ENCODE results near the gene TRIM36. TPM values are rescaled to one million over a fixed set of nuclear protein-coding genes. Genes with fewer than 3 reads are reported as not detected.

The TRIM36 gene
- total and polyA plus RNA-seq, 10 of the 15 experiments (the other 5 are each of a cell fraction or from before 2014, with no cell fraction given), result 0.01 to 0.09 (median 0.07) TPM; not detected in 6

DNA sequence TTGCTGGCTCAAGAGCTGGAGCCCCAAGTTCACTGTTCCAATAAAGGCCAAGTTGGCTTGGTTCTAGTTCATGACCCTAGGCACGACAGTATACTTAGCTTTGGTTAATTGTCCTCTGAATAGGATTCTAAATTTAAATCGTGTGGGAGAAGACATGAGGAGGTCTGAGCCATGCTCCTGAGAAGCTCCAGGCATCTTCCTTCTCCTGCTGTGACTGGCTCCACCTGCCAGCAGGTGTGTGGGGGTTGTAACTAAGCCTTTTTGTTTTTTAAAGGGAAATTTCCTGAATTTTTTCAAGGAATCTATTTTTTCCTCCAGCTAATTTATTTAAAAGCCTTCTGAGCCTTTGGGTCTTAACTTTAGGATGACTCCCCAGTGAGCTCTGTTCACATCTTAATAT is 20.2 kb upstream of the TRIM36 start:
- Histone ChIP-seq H3K9ac (ENCODE audit: control insufficient read depth, insufficient read depth, low read length) (no peak overlapping the region), H3K27me3 (replicated peaks in 1 of 2; ENCODE audit: control insufficient read depth in 2 of 2, insufficient read depth in 2 of 2, low read length in 1 of 2) (no peaks in the 10 kb centered on the region), H2AFZ (ENCODE audit: control insufficient read depth, low read depth, low read length) (no peak overlapping the region), H3K4me3 (no peak overlapping the region), H3K9me3 (replicated peaks; ENCODE audit: control insufficient read depth, insufficient read depth, low read length) (no peaks in the 10 kb centered on the region), H4K20me1 (ENCODE audit: control insufficient read depth, insufficient read depth) (no peaks in the 10 kb centered on the region), H3K4me2 (ENCODE audit: control insufficient read depth, insufficient read depth) (no peak overlapping the region), H3K36me3 (ENCODE audit: control insufficient read depth in 2 of 2, insufficient read depth in 2 of 2, low read length in 1 of 2) (no peaks in the 10 kb centered on the region), H3K4me1 (ENCODE audit: control insufficient read depth, insufficient read depth, low read length) (no peaks in the 10 kb centered on the region), H3K27ac (ENCODE audit: control insufficient read depth, insufficient read depth) (no peak overlapping the region), H3K79me2 (ENCODE audit: control insufficient read depth, insufficient read depth, low read length) (no peaks in the 10 kb centered on the region)
- no peak for DNase-seq (ENCODE audit: low read depth, low spot score)
- BruUV-seq (replicated peaks), result no TSS peak
- RAD21 ChIA-PET (ENCODE audit: unreplicated experiment), result interaction anchor here (0.6 to 1.6 kb wide), 2 partner anchors 44 to 72 kb away, joined by 3 to 4 read pairs; partner anchors contain the start of gene PGGT1B
- TF ChIP-seq, protein P1, sequence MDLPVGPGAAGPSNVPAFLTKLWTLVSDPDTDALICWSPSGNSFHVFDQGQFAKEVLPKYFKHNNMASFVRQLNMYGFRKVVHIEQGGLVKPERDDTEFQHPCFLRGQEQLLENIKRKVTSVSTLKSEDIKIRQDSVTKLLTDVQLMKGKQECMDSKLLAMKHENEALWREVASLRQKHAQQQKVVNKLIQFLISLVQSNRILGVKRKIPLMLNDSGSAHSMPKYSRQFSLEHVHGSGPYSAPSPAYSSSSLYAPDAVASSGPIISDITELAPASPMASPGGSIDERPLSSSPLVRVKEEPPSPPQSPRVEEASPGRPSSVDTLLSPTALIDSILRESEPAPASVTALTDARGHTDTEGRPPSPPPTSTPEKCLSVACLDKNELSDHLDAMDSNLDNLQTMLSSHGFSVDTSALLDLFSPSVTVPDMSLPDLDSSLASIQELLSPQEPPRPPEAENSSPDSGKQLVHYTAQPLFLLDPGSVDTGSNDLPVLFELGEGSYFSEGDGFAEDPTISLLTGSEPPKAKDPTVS (IDR thresholded peaks at IDR 0.05; ENCODE audit: low read depth, low read length), result no peak
- TF ChIP-seq ZNF622 (IDR thresholded peaks at IDR 0.05) (no peak), RB1 (IDR thresholded peaks at IDR 0.05; ENCODE audit: borderline replicate concordance) (no peak), JUNB (IDR thresholded peaks at IDR 0.05) (no peak), CBX3 (IDR thresholded peaks at IDR 0.05; ENCODE audit: borderline replicate concordance, low read depth) (no peak), BRCA1 (IDR thresholded peaks at IDR 0.05; ENCODE audit: low read depth, low read length) (no peak), SIN3A (IDR thresholded peaks at IDR 0.05; ENCODE audit: low read depth, low read length) (no peak), EZH2 (IDR thresholded peaks at IDR 0.05; ENCODE audit: borderline replicate concordance, control insufficient read depth, low read depth, low read length) (no peak)
- SMC1A ChIA-PET (ENCODE audit: uncharacterized antibody, unreplicated experiment), result interaction anchor here (0.7 to 1.1 kb wide), 2 partner anchors 24 to 51 kb away, joined by 3 read pairs; no protein-coding TSS in a partner anchor
- POLR2A ChIA-PET, result no interaction called here
- 23% methylated on average over 2 of the region's 2 CpGs for WGBS (ENCODE audit: insufficient coverage, insufficient replicate concordance, low lambda C conversion rate, missing lambda C conversion rate)
- in situ Hi-C loops (cut with MboI) (no loop called here), intact Hi-C loops (cut with micrococcal nuclease; ENCODE audit: unreplicated experiment) (no loop called here)
- CTCF ChIA-PET, result interaction anchor here (0.6 to 1.1 kb wide), 2 partner anchors 8 to 11 kb away, joined by 3 read pairs; no protein-coding TSS in a partner anchor
- ATAC-seq, result no peak
- FAIRE-seq, result no peak

All from GM12878 (cell line).